Loucy (cell line): ENCODE measurements around the gene PCBP3.

Experiments used
- H2AFZ ChIP-seq: fragments of 200-600 bp; sonication (generic); 2 replicates; pipeline ENCODE4 v1.6.0; 2016; ENCODE audit warnings: antibody characterized with exemption, mild to moderate bottlenecking, low read length, moderate library complexity
- H3F3A ChIP-seq: fragments of 200-600 bp; 2 replicates; pipeline ENCODE4 v1.6.0; 2016; ENCODE audit warnings: antibody characterized with exemption, low read depth, mild to moderate bottlenecking
- H3K27me3 ChIP-seq: fragments of 200-600 bp; sonication (generic); 2 replicates; pipeline ENCODE4 v1.6.1; 2014; ENCODE audit warnings: low read length, mild to moderate bottlenecking; ENCODE audit not compliant: insufficient read depth, poor library complexity, severe bottlenecking
- H3K36me3 ChIP-seq: fragments of 200-600 bp; sonication (generic); 2 replicates; pipeline ENCODE4 v1.6.1; 2016; ENCODE audit warnings: low read length; ENCODE audit not compliant: insufficient read depth
- H3K4me1 ChIP-seq: fragments of 200-600 bp; sonication (generic); 2 replicates; pipeline ENCODE4 v1.5.1; 2014; ENCODE audit warnings: low read length, mild to moderate bottlenecking; ENCODE audit not compliant: insufficient read depth, poor library complexity, severe bottlenecking
- H3K4me2 ChIP-seq: fragments of 200-600 bp; sonication (generic); 2 replicates; pipeline ENCODE4 v1.6.0; 2014; ENCODE audit warnings: antibody characterized with exemption, low read length, low read depth, mild to moderate bottlenecking; ENCODE audit not compliant: poor library complexity, severe bottlenecking
- H3K4me3 ChIP-seq: fragments of 200-600 bp; sonication (generic); 2 replicates; pipeline ENCODE4 v1.5.1; 2014; ENCODE audit warnings: low read length, mild to moderate bottlenecking, mixed read lengths; ENCODE audit not compliant: poor library complexity, severe bottlenecking
- H3K79me2 ChIP-seq: fragments of 200-600 bp; sonication (generic); 2 replicates; pipeline ENCODE4 v1.6.1; 2014; ENCODE audit warnings: low read length; ENCODE audit not compliant: insufficient read depth
- H3K9ac ChIP-seq: fragments of 200-600 bp; sonication (generic); 2 replicates; pipeline ENCODE4 v1.6.0; 2014; ENCODE audit warnings: mild to moderate bottlenecking, low read depth, low read length, moderate library complexity; ENCODE audit not compliant: poor library complexity, severe bottlenecking
- H3K9me2 ChIP-seq: fragments of 200-600 bp; sonication (generic); replicated peaks from 2 replicates; pipeline ENCODE4 v1.6.1; 2016; ENCODE audit warnings: low read depth, low read length, mixed read lengths
- H3K9me3 ChIP-seq: fragments of 200-600 bp; sonication (generic); 2 replicates; pipeline ENCODE4 v1.6.1; 2014; ENCODE audit warnings: mild to moderate bottlenecking, antibody characterized with exemption, low read length, low read depth; ENCODE audit not compliant: insufficient read depth
- H4K20me1 ChIP-seq: fragments of 200-600 bp; sonication (generic); 2 replicates; pipeline ENCODE4 v1.6.0; 2014; ENCODE audit warnings: antibody characterized with exemption, low read length, mild to moderate bottlenecking; ENCODE audit not compliant: insufficient read depth, poor library complexity, severe bottlenecking
- EZH2phosphoT487 ChIP-seq: fragments of 200-600 bp; IDR thresholded peaks from 2 replicates; pipeline ENCODE4 v1.6.1; 2018; ENCODE audit warnings: antibody characterized with exemption, mild to moderate bottlenecking, moderate library complexity, borderline replicate concordance
- TF ChIP-seq, protein P1 (sequence below): fragments of 200-600 bp; sonication (generic); conservative IDR thresholded peaks from 2 replicates; pipeline ENCODE4 v1.5.1; 2014; ENCODE audit warnings: mild to moderate bottlenecking, antibody characterized with exemption, low read length

The PCBP3 gene

GRCh38 chr21:45634511-45635183, 8.9 kb upstream of the PCBP3 start:
- H3F3A ChIP-seq: no peaks in the 10 kb centered on the region
- no peaks in the 10 kb centered on the region for H3K9me3 ChIP-seq
- no peak overlapping the region for H3K4me3 ChIP-seq
- TF ChIP-seq EZH2phosphoT487: no peak
- TF ChIP-seq, protein P1, sequence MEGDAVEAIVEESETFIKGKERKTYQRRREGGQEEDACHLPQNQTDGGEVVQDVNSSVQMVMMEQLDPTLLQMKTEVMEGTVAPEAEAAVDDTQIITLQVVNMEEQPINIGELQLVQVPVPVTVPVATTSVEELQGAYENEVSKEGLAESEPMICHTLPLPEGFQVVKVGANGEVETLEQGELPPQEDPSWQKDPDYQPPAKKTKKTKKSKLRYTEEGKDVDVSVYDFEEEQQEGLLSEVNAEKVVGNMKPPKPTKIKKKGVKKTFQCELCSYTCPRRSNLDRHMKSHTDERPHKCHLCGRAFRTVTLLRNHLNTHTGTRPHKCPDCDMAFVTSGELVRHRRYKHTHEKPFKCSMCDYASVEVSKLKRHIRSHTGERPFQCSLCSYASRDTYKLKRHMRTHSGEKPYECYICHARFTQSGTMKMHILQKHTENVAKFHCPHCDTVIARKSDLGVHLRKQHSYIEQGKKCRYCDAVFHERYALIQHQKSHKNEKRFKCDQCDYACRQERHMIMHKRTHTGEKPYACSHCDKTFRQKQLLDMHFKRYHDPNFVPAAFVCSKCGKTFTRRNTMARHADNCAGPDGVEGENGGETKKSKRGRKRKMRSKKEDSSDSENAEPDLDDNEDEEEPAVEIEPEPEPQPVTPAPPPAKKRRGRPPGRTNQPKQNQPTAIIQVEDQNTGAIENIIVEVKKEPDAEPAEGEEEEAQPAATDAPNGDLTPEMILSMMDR: no peak
- H3K27me3 ChIP-seq: no peaks in the 10 kb centered on the region
- no peaks in the 10 kb centered on the region for H3K9me2 ChIP-seq
- H4K20me1 ChIP-seq: no peaks in the 10 kb centered on the region
- H3K4me2 ChIP-seq: no peak overlapping the region
- no peak overlapping the region for H3K9ac ChIP-seq
- no peaks in the 10 kb centered on the region for H3K79me2 ChIP-seq
- no peaks in the 10 kb centered on the region for H3K4me1 ChIP-seq
- H3K36me3 ChIP-seq: no peaks in the 10 kb centered on the region
- H2AFZ ChIP-seq: no peak overlapping the region

GRCh38 chr21:45635271-45636151, 8.0 kb upstream of the PCBP3 start:
- Histone ChIP-seq H3K9ac (no peak overlapping the region), H3K4me2 (no peak overlapping the region), H3K4me3 (no peak overlapping the region), H2AFZ (no peak overlapping the region), H3K79me2 (no peaks in the 10 kb centered on the region), H4K20me1 (no peaks in the 10 kb centered on the region), H3K36me3 (no peaks in the 10 kb centered on the region), H3K9me3 (no peaks in the 10 kb centered on the region), H3F3A (no peaks in the 10 kb centered on the region), H3K9me2 (no peaks in the 10 kb centered on the region), H3K27me3 (no peaks in the 10 kb centered on the region), H3K4me1 (no peaks in the 10 kb centered on the region)
- TF ChIP-seq EZH2phosphoT487: no peak
- TF ChIP-seq, protein P1: no peak

DNA sequence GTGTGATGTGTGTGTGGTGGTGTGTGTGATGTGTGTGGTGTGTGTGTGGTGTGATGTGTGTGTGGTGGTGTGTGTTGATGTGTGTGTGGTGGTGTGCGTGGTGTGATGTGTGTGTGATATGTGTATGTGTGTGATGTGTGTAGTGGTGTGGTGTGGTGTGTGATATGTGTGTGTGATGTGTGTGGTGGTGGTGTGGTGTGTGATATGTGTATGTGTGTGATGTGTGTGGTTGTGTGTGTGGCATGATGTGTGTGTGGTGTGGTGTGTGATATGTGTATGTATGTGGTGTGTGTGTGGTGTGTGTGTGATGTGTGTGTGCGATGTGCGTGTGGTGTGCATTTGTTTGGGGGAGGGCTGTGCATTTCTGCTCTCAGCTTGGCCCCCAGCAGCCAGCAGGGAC, 7.1 kb upstream of the PCBP3 start:
- Histone ChIP-seq H3K9ac (no peak overlapping the region), H3K79me2 (no peaks in the 10 kb centered on the region), H3F3A (no peaks in the 10 kb centered on the region), H2AFZ (no peak overlapping the region), H3K4me2 (no peak overlapping the region), H3K4me1 (no peaks in the 10 kb centered on the region), H3K9me2 (no peaks in the 10 kb centered on the region), H3K4me3 (no peak overlapping the region), H3K9me3 (no peaks in the 10 kb centered on the region), H4K20me1 (no peaks in the 10 kb centered on the region), H3K36me3 (no peaks in the 10 kb centered on the region), H3K27me3 (no peaks in the 10 kb centered on the region)
- TF ChIP-seq, protein P1: no peak
- no peak for TF ChIP-seq EZH2phosphoT487
